RPMI8226 (cell line): ENCODE data around the gene TTC23.
A peak's percentile ranks its signal among the peaks of the same experiment; 100 is the strongest.

Source experiments
- DNase-seq: peaks from one replicate; pipeline ENCODE4 v3.0.0-alpha.2; 2015

The TTC23 gene, protein sequence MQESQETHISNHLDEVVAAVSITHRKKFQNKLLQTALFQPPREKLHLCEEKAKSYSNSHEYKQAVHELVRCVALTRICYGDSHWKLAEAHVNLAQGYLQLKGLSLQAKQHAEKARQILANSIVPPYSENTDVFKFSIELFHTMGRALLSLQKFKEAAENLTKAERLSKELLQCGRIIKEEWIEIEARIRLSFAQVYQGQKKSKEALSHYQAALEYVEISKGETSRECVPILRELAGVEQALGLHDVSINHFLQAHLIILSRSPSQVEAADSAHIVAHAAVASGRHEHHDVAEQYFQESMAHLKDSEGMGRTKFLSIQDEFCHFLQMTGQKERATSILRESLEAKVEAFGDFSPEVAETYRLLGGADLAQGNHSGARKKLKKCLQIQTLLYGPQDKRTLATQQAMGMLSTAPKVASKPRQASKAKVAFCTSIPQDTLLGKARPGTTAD

DNA sequence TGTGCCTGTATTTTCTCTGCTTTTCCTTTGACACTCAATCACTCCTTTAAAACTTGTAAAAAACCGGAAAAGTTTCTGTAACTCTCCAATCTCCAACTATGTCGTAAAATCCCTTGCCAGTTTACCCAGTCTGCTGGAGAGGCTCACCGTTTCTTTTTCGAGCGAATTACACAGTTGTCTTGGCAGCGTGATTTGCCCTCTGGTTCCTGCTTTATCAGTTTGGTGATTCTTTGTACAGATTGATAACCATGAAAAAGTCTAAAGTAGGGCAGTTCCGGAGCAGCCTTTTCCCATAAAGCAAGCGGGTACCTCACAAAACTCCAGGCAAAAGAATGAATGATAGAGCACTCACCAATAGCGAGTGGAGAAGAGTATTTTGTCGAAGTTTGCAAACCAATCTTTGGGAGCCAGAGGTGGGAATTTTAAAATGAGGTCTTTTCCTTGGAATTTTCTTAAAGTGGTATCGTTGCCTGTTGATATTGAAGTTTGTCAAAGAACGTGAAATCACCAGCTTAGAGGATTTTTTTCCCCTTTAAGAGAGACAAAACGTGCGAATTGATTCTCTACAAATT is at the start of gene TTC23:
Gene TTC23 (minus strand): TSS at position 312 of the 572 bp plus-strand sequence. CDS start 20,869 bp downstream, outside the sequence.
- DNase-seq, result peak; percentile 60

DNA sequence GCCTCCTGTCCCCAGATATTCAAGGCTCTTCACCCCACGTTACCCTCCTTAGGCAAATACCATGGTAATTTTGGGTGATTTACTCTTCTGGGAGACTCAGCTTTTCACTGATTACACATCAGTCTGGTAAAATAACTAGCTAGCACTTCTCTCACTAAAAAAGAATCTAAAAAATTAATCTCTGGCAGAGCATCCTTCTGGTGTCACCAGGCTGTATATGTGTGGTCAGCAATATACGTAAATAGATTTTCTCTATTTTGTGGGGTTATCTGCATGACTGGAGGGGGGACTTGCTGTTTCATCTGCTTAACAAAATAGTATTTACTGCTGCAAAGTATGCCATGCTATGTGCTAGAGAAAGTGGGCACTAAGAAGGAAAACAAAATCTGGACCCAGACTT is 47.0 kb upstream of the TTC23 start:
- DNase-seq, result no peak

DNA sequence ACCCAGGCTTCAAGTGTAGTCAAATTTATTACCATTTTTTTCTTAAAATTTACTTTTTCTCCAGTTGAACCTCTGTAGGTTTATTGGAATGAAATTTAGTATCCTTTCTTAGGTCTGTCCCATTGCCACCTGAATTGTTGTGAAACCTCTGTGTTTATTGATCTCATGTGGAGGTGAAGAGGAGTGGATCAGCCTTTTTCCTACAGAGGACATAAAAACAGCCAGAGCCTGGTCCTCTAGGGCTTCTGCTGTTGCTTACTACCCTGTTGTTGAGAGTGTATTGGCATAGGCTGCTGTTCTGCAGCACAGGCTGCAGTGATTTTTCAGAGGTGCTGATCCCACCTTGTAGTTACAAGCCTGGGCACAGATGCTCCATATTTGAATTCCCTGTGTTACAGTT is 46.5 kb upstream of the TTC23 start:
- DNase-seq, result no peak

DNA sequence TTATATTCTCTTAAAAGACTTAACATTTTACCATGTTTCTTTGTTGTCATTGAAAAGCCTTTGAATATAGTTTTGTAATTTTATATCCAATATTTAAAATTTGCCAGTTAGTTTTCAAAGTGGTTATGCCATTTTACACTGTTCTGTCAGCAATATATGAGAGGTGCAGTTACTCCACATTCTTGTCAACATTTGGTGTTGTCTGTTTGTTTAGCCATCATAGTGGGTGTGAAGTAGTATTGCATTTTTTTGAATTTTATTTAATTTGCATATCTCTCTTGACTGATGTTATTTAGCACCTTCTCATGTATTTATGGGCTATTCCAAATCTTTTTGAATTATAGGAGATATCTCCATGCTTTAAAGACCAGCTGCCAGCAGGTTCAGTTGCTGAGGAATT is 42.3 kb upstream of the TTC23 start:
- DNase-seq, result no peak

DNA sequence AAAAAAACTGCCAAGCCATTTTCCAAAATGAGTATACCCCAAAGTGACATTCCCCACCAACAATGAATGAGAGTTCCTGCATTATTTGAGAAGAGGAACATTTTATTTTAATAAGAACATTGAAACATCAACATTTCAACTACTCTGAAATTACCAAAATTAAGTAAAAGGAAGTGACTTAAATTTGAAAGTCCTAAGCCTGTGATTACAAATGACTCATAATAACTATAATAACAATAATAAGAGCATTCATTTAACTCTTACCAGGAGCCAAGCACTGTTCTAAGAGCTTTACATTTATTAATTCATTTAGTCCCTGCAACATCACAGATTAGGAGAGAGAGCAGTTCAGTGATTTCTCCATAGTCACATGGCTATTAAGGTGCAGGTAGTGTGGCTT is 34.3 kb upstream of the TTC23 start:
- no peak for DNase-seq

DNA sequence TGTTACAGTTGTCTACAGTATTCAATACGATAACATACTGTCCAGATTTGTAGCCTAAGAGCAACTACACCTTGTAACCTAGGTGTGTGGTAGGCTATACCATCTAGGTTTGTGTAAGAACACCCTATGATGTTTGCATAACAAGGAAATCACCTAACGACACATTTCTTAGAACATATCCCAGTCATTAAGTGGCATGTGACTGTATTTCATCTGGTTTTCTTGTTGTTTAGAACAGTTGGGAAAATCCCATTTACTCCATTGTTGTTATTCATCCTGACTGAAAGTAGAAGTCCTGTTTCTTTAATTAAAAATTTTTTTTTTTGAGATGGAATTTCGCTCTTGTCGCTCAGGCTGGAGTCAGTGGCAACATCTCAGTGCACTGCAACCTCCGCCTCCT is 33.2 kb upstream of the TTC23 start:
- no peak for DNase-seq

DNA sequence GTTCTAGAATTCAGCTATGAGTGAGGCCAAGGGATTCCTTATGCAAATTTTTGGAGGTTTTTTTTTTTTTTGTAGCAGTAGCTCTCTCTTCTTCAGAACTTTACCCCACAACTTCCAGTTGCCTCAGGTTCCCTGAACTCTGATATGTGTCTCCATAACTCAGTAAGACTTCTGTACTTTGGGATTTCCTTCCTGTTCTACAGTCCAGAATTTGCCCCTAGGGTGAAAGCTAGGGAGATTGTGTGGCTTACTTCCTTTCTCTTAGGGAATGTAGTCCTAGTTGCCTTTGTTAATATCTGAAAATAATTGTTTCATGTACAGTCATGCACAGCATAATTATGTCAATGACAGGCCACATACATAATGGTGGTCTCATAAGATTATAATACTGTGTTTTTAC is 32.7 kb upstream of the TTC23 start:
- no peak for DNase-seq

DNA sequence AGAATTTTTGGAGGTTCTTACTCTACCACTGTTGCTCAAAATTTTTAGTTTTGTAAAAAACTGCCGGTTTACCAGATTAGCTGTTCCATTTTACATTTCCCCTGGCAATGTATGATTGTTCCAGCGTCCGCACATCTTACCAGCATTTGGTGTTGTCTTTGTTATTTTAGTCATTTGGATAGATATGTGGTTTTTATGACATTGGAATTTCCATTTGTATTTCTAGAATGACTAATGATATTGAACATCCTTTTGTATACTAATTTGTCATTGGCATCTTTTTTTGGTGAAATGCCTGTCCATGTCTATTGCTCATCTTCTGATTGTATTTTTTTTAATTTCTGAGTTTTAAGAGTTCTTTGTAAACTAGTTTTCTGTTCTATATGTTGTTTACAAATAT is 30.4 kb upstream of the TTC23 start:
- no peak for DNase-seq

DNA sequence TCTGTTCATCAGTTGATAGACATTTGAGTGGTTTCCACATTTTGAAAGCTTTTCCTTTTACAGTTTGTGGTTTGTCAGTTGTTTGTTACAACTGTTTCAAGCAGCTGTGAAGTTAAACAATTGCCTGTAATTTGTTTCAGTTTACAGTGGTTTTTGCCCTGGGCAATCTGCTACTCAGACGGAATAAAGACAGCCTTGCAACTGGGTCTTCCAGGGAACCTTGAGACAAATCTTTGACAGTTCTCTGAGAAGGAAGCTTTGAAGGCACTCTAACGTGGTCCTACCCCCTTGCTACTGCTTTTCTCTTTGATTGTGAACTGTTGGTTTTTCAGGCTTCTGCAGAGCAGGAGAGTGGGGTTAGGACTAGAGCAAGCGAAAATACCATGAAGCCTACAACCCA is 29.9 kb upstream of the TTC23 start:
- DNase-seq, result no peak

DNA sequence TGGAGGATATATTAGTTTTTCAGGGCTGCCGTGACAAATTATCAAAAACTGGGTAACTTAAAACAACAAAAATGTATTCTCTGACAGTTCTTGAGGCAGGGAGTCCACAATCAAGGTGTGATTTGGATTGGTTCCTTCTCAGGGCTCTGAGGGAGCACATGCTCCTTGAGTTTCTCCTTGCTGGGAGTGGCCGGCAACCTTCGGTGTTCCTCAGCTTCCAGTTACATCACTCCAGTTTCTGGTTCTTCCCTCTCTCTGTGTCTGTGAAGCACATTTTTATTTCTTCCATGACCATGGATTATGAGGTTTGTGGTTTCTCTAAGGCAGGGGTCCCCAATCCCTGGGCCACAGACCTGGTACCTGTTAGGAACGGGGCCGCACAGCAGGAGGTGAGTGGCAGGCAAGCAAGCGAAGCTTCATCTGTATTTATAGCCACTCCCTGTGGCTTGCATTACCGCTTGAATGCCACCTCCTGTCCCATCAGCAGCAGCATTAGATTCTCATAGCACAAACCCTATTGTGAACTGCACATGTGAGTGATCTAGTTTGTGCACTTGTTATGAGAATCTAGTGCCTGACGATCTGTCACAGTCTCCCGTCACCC is 26.2 kb upstream of the TTC23 start:
- DNase-seq, result no peak

DNA sequence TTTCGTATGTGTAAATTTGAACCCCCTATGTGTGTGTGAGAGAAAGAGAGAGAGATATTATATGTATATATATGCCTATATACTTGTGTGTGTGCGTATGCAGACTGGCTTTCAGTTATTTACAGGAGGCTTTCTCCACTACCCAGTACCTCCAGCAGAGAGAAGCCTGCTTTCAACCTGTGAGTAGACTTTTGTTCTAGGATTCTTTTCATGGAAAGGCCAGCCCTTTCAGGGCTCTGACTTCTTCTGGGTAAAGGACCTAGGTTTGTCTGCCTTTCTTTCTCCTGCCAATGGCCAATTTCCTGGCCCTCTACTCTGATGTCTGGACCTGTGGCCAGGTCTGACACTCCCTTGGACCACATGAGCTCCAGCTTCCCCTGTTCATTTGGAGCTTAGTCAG is 25.7 kb upstream of the TTC23 start:
- DNase-seq, result no peak

DNA sequence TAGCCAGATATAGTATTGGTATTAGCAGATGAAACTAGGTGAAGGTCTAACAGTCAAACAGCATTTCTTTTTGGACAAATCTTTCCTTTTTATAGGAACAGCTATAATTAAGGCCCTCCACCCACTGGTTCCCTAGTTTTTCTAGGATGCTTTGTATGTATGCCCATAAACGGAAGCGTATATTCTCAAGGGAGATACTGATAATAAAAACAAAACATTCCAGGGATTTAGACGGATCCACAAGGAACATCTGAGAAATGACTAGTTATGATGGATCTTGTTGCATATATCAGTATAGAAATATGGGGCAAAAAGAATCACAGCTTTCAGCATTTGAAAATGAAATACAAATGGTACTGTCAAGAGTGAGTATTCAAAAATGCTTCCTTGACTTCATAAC is 24.4 kb upstream of the TTC23 start:
- no peak for DNase-seq

DNA sequence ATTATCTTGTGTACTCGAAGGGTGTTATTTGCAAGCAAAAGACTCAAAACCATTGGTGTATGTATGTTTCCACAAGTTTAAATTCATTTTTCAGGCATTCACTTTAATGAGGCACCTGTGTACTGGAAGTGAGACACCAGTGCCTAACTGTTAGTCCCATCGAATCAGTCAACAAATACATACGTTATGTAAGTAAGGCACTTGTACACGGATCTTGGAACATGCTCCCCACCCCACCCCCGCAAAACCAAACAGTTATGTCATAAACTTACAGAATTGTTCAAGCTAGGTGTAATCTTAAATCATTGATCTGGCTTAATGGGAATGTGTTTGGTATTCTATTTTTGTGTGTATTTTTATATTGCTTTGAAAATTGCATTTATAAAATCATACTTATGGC is 19.1 kb upstream of the TTC23 start:
- no peak for DNase-seq

DNA sequence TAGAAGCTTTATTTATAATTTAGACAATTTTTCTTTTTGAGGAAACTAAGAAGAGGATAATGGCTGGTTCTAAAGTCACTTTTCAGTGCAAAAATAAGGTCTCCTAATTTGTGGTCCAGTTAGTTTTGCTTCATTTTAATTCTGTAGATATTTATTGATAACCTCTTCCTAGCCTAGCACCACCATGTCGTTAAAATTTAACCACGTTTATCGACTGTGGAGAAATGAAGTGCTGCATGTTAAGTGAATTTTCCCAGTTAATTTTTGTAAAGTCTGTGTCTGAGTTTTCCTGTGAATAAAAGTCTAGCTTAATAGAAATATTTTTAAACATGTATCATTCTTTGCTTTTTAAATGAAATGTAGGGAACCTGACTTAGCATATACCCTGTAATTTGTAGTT is 18.6 kb upstream of the TTC23 start:
- no peak for DNase-seq

DNA sequence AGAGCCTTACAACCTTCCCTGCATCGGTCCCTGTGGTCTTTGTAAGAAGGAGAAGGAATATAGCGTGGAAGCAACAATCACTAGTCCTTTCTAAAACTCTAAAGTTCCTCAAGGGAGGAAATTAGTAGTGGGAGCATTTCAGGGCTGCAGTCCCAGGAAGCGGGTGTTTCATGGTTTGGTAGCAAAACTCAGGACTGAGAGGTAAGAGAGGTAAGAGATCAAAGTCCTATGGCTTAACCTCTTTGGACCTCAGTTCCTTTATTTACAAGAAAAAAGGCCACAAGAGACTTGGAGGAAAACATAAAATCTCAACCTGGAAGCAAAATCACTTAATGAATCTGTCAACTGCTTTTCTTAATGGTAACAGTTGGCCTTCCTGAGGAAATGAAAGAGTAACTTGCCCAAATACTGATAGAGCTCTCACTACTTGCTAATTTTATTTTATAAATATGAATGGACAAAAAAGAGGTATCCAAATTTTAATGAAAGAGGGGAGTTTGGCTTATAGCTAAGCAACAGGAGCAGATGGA is 16.2 kb upstream of the TTC23 start:
- no peak for DNase-seq

DNA sequence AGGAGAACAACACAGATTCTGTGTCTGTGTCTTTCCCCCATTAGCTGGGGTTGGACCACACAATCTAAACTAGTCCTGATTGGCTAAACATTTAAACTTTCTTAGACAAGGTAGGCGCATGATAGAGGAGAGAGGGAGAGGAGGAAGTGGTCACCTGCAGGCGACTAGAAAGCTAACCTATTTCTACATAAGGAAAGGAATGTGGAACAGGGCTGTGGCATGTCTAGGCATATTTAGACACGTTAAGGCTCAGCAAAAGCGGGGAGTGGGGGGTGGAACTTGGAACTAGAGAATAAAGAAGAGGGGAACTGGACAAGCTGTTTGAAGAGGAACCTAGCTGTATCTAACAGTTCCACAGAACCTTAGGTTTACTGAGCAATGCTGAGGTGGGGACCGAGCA is 14.7 kb upstream of the TTC23 start:
- no peak for DNase-seq

DNA sequence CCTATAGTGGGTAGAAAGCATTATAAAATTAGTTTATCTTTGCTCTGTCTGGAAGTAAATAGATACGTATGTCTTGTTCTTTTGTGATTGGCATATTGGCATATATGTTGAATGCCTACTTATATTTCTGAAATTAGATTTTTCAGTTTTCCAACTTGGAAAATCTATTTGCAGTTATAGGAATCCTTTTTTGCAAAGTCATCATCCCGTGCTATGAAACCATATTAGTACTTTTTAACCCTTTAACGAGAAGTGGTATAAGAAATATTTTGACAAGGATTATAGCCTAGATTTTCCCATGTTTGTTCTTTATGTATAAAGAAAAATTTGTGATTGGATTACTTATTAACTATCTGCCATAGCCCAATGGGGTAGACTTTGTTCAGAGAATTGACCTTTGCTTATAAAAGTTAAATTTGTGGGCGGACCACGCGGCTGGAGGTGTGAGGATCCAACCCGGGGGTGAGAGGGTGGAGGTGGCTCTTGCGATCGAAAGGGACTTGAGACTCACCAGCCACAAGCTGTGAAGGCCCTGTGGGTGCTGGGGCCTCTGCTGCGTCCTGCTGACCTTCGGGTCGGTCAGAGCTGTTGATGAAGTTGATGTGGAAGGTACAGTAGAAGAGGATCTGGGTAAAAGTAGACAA is 7.8 kb upstream of the TTC23 start:
- DNase-seq, result no peak

DNA sequence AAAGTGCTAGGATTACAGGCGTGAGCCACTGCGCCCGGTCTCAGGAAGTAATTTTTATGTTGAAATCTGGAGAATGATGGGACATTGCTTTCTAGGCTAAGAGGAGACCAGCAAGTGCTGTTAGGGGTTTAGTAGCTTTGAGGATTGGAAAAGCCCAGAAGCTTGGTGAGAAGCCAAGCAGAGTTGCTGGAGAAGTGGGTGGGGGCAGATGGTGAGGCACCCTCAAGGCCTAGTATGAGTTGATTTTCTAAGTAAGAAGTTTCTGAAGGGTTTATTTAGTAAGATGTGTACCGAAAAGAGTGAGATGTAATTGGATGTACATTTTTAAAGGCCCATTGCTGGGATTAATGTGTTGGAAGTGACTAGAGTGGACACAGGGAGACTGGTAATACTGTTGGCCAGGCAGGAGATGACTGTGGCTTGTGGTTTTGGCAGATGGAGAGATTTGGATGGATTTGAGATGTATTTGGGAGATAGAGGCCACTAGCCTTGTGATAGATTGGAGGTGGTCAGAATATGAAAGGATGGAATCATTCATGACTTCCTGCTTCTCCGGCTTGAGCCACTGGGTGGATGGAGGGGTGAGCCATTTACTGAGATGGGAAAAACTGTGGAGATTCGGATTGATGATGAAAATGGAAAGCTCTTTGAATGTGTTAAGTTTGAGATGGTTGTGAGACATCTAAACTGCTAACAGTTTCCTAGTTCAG is 4.2 kb upstream of the TTC23 start:
- DNase-seq, result no peak

DNA sequence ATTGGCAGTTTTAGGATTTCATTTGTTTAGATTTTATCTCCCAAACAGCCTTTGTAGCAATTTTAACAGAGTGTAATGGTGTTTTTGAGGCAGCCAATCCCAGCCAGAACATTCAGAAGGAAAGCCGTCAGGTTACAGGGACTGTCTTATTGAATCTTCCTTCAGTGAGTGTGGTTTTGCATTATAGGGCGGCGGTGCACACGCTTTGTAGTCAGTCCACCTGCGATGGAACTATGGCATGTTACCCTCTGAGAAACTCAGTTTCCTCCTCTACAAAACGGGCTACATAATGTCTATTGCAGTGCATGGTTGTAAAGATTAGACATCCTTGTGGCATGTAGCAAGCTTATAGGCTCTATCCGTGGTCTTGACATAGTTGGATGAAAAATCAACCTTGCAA is 2.9 kb upstream of the TTC23 start:
- no peak for DNase-seq

DNA sequence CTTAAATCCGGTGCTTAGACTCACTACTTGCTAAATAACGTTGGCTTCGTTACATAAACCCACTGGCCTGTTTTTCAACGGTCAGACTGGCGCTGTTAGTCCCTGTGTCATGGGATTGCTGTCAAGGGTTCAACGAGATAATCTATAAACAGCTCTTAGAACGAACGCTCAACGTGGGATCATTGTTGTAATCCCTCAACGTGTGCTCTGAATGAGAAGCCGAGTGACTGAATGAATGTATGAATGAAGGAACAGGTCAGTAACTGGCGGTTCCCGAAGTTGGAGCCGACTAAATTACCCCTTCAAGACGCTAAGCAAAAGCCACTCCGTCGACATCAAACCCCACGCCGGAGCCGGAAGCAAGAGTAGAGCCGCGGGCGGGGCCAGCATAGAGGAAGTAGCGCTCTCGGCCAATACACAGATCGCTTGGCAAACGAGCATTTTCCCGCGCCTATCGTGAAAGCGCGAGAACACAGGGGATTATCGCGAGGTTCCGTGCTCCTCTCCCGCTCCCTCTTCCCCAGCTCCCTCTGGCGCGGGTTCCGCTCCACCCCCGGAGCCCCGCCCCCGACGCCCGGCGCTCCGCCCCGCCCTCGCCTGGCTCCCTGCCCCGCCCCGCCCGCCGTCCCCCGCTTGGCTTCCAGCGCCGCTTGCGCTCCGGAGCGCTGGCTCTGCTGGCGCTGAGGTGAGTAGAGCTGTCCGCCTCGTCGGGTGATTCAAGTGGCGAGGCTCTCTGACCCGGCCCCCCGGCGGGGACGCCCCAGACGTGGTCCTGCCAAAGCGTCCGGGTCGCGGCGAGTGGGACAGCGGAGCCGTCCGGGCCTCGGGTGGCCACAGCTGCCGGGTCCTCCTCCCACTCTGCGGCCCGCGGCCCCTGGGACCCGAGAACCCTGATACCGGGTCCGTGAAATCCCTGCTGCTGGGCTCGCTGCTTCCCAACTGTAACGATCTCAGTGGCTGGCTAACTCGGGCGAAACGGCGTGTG is 1.8 kb upstream of the TTC23 start, which contains the start of gene LRRC28:
Gene LRRC28 (plus strand): TSS at position 625 of the 985 bp plus-strand sequence. CDS start 4,477 bp downstream, outside the sequence.
- DNase-seq, result peak; percentile 100

DNA sequence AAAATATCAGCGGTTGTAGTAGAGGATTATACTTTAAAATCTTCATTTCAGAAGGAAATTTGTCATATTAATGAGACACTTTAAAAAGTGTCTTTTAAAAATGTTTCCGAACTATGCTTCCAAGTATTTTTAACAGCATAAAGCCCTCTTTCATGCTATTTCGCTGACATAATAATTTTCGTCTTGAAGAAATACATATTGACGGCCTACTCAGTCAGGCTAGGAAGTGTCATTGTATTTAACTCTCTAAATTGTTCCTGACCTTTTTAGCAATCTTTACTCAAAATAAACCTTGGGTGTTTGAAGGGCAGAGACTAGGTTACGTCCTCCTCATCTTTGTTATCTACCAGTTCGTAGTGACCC is 1.1 kb upstream of the TTC23 start:
- no peak for DNase-seq

DNA sequence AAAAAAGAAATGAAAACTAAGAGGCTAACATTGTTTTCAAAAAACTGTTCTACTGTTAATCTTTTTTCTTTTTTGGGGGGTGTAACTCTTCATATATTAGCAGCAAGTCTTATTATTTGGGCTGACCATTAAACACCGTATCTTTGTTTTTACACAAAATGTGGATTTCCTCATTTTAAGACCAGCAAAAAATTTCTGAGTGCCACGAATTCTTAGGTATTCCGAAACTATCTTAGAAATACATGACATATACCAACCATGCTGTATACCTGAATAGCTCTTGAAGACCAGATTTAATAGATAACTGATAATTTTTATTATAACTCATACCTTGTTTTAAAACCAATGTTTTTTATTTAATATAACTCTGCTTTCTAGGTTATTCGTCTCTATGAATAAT is 620 bp upstream of the TTC23 start:
- no peak for DNase-seq
